Measurements from ENCODE around the gene MERTK.
A peak's percentile ranks its signal among the peaks of the same experiment; 100 is the strongest.
"Not testable (repeated sequence)": the region's sequence is repeated elsewhere in the genome, so short reads cannot be mapped to it uniquely, and the experiment has no call there.

Gene MERTK

DNA sequence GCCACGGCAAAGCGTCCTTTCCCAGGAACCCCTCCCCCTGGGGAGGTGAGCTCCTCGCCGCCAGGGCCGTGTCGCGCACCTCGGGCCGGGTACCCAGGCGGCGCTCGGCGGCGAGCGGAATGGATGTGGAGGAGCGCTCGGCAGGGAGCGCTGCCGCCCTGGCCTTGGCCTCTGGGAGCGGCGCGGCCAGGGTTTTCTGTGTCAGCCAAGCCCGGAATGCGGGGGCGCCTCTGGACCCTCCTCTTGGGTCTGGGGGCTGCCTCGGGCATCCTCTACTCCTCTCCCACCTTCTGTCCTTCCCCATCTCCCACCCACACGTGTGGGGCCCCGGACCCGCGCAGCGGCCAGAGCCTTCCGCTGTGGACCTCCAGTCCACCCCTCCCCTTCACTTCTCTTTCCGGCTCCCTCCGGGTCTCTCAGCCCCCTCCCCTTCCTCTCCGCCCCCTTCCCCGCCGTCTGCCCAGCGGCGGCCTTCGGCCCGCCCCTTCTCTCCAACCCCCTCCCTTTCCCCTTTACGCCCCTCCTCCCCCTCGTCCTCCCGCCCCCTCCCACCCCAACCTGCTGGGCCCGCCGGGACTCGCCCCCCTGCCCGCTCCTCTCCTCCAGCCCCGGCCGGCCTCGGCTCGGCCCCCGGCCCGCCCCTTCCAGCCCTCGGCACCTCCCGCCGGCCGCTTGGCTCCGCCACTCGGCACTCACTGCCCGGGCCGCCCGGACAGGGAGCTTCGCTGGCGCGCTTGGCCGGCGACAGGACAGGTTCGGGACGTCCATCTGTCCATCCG is at the start of gene MERTK:
Gene MERTK, plus strand, starts transcription at position 684 of the 779 bp plus-strand sequence. CDS start 129 bp downstream, outside the sequence.
- peak; percentile 15 for DNase-seq

DNA sequence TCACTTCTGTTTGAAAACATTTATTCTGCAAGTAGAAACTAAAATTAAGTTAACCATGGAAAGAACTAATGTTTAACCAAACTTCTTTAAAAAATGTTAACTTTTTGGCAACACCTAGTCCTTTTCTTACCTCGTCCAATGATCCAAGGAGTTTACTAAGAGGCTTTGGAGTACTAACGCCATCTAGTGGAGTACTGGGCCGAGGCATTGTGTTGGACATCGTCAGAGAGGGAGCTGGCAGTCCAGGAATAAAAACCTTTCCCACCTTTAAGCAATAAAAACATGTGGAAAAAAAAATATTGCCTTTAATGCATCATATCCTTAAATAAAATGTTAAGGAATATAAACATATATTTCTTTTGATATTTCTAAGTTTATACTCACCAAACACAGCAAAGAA is 47.8 kb upstream of the MERTK start:
- DNase-seq, result peak; percentile 25

DNA sequence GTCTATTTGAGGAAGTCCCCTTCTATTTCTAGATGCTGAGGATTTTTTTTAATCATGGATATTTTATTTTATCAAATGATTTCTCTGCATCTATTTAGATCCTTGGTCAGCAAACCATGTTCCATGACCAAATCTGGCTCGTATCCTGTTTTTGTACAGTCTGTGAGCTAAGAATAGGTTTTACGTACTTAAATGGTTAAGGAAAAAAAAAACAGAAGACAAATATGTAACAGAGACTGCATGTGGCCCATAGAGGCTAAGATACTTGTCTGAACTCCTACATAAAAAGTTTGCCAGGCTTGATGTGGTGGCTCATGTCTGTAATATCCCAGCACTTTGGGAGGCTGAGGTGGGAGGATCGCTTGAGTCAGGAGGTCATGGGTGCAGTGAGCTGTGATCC is 45.9 kb upstream of the MERTK start:
- DNase-seq, result not testable (repeated sequence)

DNA sequence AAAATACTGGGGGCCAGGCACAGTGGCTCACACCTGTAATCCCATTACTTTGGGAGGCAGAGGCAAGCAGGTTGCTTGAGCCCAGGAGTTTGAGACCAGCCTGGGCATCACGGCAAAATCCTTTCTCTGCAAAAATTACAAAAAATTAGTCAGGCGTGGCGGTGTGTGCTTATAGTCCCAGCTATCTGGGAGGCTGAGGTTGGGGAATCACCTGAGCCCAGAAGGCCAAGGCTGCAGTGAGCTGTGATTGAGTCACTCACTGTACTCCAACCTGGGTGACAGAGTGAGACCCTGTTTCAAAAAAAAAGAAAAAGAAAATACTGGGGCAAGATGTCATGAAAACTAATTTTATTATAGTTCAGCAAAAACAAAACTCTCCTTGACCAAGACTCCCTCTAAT is 38.4 kb upstream of the MERTK start:
- not testable (repeated sequence) for DNase-seq

DNA sequence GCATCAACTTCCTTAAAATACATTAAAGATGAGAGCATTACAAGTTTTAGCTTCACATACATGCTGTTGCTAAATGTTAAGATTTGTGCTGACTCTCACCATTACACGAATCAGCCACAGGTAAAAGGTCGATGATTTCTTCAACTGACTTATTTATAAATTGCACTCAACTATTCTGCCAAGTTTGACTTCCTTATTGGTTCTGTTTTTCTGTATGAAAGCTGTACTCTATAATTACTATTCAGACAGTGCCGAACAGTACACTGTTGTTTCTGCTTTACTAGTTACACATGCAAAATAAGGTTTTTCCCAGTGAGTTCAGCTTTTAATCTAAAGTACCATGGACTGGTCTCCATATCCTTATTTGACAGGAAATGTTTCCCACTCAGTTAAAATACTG is 33.3 kb upstream of the MERTK start:
- not testable (repeated sequence) for DNase-seq

DNA sequence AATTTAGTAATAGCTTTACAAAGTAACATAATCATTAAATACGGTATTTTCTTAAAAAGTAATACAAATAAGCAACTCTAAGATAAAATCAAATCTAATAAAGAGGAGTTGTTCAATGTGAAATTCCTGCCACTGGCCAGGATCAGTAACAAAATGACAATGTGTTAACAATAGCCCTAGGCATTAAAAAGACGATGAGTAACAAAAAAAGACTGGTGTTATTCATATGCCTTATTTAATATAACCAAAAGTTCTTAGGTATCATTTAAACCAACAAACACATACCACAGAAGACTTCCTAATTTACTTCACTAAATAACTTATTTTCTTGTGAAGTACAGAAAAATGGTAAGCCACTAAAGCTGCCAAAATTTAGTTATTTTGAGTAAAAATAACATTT is 25.6 kb upstream of the MERTK start:
- DNase-seq, result not testable (repeated sequence)

DNA sequence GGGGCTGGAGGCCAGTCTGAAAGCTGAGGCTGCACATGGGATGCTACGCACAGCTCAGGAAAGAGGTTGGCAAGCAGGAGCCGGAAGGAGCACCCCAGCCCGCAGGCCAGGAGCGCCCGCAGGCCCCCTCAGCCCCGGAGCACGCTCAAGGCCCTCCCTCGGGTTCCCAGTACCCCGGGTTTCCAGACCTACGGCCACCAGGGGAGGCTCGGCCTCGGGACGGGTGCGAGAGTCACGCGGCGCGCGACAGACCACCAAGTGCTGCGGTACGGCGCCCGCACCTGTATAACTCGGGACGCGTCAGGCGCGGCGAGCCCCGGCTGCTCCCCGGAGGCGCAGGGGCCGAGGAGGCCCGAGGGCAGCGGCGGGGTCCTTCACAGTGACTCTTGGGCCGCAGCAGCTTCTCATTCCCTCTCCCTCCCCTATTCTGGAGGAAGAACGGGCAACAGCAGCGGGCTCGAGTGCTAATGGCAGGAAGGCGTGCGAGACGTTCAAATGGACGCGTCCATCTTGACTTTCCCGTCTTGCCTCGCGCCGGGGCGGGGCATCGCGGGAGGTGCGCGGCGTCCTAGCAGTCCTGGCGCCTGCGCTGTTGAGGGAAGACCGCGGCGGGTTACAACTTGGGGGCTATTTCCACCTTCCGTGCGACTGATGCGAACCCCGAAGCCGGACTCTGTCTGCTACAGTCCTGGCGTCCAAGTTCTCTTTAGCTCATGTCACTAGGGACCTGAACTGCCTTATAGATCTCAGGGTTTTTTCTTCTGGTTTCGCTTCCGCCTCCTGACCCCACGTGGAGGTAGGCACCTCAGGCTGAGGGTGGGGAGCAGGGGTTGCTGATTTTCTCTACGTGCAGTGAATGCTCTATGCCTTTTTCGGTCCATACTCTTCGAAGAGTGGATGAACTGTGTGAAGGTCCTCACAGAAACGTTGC is 14.5 kb upstream of the MERTK start, which contains the start of gene ANAPC1:
Gene ANAPC1, minus strand, starts transcription at position 533 of the 931 bp plus-strand sequence. CDS start 3,368 bp downstream, outside the sequence.
- peak; percentile 77 for DNase-seq

DNA sequence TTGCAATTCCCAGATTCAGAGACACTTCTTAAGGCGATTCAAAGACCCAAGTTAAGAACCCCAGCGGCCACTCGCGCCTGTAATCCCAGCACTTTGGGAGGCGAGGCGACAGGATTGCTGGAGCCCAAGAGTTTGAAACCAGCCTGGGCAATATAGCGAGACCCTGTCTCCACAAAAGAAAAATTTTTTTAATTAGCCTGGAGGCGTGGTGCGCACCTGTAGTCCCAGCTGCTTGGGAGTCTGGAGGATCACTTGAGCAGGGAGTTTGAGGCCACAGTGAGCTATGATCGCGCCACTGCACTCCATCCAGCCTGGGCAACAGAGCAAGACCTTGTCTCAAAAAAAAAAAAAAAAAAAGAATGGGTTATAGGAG is 13.8 kb upstream of the MERTK start:
- no peak for DNase-seq

DNA sequence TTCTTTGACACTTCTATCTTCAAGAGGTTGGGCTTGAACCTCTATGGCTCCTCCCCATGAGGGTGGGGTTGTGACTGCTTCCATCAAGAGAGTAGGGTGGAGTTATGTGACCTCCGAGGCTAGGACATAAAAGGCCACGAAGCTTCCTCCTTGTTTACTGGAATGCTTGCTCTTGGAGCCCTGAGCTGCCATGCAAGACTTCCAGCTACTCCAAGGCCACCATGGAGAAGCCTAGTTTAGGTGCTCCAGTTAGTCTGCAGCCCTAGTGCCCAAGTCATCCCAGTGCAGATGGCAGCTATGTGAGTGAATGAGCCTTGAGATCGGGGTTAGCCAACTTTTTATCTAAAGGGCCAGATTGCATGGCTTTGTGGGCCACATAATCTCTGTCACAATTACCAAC is 2.4 kb upstream of the MERTK start:
- DNase-seq, result no peak

DNA sequence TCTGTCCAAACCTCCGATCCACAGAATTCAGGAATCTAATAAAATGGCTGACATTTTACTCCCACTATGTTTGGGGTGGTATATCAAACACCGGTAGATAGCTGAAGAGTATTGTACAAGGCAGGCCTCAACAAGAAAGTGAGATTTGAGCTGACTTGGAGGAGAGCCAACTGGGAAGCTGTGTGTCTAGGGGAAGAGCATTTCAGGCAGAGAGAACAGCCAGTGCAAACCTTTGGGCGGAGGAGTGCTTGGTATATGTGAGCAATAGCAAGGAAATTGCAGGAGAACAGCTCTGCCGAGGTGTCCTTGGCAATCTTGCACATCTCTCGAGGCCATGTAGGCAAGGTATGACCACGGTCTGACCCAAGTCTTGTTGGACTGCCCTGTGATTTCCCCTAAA is 1.8 kb upstream of the MERTK start:
- DNase-seq, result no peak

DNA sequence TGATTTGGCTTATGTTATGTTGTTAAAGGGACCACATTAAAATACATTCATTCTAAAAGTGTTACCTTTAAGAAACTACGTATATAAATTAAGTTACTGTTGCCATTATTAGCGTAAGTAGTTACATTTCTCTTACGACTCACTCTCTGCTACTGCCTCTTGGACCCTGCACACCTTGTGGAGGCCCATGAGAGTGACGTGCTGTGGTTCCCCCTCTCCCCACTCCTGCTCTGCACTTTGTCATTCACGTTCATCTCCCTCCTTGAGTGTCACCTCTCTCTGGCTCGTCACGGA is 830 bp upstream of the MERTK start:
- no peak for DNase-seq

DNA sequence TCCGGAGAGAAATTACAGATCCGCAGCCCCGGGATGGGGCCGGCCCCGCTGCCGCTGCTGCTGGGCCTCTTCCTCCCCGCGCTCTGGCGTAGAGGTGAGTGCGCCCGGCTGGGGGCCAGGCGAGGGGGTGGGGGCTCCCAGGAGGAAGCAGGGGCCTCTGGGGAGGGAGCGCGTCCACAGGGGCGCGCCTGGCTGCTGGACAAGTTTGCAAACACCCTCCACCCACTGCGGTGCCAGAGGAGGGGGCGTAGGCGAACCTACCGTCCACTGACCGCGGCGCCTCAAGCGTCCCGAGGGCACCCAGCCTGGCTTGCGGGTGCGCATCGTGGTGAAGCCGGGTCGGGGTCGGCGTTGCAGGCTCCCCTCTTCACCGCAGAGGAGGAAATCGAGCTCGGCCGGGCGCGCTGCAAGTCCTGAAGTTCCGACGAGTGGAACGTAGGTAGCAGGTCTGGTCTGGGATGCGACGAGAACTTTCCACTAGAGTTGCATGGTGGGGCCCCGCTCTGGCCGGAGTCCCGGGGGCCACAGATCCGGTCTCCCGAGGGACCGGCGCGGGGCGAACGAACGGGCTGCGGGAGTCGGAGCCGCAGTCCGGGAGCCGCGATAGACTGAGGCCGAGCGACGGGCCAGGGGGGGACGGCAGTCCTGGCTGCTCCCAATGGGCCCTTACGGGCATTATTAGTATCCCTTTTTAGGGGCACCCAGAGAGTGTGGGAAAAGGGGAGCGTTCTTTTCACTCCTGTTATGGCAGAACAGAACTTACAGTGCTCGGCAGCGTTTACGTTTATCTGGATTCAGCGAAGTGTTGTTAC is 502 bp downstream of the MERTK start:
- no peak for DNase-seq

DNA sequence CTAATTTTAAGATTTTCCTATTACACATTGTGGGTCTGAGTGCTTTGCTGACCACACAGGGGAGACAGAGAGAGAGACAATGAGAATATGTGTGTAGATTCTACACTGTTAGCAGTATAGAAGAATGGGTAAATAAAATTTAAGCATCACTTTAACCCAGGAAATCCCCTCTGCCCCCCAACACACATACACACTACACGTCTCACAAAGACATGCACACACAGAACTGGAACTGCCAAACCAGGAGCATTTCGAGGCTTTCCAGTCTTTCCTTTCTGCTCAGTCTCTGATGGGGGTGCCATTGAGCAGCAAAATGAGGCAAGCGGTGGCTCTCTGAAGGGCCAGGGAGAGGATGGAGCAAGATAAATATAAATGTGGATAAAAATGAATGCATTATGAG is 2.5 kb downstream of the MERTK start:
- DNase-seq, result no peak

DNA sequence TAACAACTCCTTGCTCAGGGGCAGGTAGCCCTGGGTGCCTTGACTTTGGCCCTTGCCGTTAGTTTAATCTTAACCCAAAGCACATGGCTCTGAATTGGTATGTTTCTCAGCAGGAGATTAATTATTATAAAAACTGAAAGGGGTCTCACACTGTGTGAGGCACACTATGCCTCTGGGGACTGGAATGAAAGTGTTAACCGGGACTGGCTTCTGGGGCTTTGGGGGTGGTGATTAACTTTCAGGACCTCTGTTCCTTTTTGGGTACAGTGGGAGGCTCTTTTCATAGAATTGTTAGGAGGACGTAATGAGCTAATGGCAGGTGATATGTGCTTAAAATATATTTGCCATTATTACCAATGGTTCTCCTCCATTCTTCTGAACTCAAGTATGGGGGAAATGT is 5.1 kb downstream of the MERTK start:
- DNase-seq, result no peak

DNA sequence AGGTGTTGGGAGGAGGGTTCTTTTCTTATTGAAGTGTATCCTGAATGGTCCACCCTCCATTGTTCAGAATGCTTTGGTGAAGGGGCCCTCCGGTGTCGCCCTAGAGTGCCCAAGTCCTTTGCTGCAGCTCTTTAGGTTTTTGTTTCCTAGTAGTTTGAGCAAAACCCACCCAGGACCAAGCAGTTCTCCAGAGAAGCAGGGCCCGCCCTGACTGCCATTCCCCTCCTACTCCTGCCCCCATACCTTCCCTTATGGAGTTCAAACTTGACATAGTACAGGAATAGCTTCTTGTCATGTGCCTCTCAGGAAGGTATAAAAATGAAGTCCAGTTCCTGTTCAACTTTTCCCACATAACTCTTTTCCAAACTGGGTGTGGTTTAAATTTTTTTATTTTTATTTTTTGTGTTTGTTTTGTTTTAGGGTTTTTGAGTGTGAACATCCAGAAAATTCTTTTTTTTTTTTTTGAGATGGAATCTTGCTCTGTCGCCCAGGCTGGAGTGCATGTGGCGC is 5.6 kb downstream of the MERTK start:
- DNase-seq, result no peak

DNA sequence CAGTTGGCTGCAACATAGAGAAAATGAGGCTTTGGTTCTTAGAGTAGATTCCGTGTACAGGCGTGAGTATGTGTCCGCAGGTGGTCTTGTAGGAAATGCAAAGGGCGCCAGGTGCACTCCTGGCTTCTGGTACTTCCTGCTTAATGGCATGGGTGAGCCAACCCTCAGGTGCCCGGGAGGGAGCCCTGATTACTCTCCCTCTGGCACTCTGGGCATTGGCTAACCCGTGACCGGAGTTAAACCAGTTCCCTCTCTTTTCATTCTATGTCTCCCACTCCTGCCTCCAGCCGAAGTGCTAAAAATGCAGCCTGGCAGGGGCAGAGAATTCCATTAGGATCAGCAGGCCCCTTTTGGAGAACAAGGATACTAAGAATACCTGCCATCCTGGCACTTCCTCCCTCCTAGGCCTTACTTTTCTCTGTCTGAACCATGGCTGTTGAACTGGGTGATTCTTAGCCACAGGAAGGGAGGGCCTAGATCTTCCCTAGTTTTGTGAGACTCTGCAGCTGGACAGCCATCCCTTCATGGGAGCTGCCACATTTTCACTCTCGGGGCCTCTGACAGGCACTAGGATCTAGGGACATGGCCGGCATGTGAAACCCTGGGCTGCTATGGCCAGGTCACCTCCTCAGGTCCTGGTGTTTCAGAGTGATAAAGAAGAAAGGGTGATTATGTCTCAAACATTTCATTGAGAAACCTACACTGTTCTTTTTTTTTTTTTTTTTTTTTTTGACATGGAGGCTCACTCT is 6.5 kb downstream of the MERTK start:
- DNase-seq, result no peak

DNA sequence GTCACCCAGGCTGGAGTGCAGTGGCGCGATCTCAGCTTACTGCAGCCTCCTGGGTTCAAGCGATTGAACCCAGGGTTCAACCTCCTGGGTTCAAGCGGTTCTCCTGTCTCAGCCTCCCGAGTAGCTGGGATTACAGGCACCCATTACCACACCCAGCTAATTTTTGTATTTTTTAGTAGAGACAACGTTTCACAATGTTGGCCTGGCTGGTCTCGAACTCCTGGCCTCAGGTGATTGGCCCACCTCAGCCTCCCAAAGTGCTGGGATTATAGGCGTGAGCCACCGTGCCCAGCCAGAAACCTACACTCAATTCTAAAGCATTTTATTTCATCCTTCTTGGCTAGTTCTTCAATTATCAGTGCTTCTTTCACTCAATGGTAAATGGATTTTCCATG is 7.1 kb downstream of the MERTK start:
- DNase-seq, result not testable (repeated sequence)

DNA sequence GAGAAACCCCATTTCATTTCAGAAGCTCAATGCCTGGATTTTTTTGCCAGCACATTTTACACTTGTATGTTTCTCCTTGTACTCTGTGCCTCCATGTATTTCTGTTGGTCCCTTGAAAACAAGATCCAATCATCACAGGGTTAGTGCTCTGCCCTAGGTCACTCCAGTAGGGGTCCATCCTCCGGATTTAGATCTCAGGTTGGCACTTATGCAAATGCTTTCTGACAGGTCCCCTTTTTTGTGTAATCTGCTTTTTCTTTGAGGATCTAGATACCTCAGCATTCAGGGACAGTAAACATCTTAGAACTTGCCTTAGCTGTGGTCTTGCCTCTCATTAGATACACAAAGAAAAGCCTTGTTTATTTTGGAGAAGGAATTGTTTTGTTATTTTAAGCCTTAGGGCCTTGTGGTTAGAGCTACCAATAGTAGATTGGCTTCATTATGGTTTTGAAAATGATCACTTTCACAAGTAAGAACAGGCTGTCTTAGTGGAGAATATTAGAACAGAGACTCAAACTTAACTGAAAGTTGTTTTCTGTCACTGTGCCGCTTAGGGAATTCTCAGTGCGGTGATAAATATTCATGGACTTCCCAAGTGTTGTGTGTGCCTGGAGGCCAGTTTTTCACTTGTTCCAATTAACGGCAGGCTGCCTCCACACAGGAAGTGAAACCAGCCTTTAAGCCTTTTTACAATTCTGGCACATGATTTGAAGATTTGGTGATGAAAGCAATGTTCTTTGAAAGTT is 7.8 kb downstream of the MERTK start:
- no peak for DNase-seq

DNA sequence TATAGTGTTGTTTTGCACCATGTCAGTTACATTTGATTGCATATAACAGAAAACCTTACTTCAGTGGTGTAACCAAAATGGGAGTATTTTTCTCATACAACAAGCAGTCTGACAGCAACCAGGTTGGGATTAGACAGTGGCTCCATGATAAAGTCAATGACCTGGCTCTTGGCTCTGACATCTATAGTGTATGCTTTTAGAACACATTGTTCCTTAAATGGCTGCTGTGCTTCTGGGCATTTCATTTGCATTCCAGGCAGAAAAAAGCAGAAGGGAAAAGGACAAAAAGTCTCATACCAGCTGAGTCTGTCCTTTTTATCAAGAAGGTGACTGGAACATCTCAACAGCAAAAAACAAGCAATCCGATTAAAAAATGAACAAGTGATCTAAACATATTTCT is 10.2 kb downstream of the MERTK start:
- DNase-seq, result no peak

DNA sequence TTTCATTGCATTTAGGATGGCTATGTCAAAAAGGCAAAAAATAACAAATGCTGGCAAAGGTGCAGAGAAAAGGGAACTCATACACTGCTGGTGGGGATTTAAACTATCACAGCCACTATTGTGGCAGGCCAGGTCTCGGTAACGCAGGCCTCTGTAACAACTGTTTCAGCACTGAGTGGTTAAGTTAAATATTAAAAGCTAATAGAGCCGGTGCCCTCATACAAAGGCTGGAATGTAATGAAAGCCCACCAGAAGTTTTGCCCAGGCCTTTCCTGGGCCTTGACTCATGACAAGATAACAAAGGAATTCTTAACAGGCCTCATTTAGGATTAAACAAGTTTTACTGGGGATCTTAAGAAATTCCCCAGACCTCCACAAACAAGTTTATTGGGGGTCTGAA is 10.7 kb downstream of the MERTK start:
- DNase-seq, result no peak

DNA sequence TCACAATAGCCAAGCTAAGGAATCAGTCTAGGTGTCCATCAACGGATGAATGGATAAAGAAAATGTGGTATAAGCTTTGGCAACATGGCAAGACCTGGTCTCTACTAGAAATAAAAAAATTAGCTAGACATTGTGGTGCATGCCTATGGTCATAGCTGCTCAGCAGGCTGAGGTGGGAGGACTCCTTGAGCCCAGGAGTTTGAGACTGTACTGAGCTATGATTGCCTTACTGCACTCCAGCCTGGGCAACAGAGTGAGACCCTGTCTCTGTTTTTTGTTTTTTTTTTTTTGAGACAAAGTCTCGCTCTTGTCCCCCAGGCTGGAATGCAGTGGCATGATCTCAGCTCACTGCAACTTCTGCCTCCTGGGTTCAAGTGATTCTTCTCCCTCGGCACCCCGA is 11.6 kb downstream of the MERTK start:
- DNase-seq, result not testable (repeated sequence)

Data from CD4-positive, alpha-beta T cell treated with Interleukin-4 for 4 hours (primary cell).